Erythroblast (primary cell): ENCODE measurements around the gene CALN1.
A peak's percentile ranks its signal among the peaks of the same experiment; 100 is the strongest.
"Not testable (repeated sequence)": the region's sequence is repeated elsewhere in the genome, so short reads cannot be mapped to it uniquely, and the experiment has no call there.

ENCODE experiments used
- DNase-seq, 2 experiments: peaks; one replicate each; lab custom pipeline; 2025; lab: John Stamatoyannopoulos, UW
- GATA1 ChIP-seq: IDR thresholded peaks from 2 replicates; pipeline ENCODE4 v1.6.1; 2011; ENCODE audit warnings: low read depth, mild to moderate bottlenecking, control low read depth, low read length, moderate library complexity
- POLR2A ChIP-seq: IDR thresholded peaks from 2 replicates; pipeline ENCODE4 v1.6.1; 2011; ENCODE audit warnings: mild to moderate bottlenecking, low read length

The CALN1 gene

DNA sequence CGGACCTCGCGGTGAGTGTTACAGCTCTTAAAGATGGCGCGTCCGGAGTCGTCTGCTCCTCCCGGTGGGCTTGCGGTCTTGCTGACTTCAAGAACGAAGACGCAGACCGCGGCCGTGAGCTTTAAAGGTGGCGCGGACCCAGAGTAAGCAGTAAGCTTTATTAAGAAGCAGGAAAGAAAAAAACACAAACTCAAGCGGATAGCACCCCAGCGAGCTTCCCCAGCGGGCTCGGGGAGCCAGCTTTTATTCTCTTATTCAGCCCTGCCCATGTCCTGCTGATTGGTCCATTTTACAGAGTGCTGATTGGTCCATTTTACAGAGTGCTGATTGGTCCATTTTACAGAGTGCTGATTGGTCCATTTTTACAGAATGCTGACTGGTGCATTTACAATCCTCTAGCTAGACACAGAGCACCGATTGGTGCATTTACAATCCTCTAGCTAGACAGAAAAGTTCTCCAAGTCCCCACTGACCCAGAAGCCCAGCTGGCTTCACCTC, at the start of gene CALN1:
CALN1 (minus strand) TSS at position 218 of the 498 bp plus-strand sequence.
- not testable (repeated sequence) for DNase-seq

DNA sequence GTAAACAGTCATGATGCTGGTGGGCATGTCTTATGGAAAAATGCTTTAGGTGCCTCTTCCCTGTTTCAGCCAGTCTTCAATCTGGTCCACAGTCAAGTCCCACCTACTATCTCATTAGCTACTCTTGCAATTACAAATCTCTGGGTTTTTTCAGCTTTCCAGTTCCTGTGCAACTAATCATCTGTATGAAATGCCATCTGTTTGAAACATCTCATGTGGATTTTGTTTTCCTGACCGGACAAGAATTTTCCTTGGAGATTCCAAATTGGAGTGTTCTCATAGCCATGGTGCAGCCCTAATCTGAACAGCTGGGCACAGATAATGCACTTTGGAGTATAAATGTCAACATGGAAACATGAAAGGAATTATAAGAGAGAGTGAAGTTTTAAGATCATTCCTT, 41.3 kb upstream of the CALN1 start:
- no peak for DNase-seq
- TF ChIP-seq GATA1 (no peak), POLR2A (no peak)

DNA sequence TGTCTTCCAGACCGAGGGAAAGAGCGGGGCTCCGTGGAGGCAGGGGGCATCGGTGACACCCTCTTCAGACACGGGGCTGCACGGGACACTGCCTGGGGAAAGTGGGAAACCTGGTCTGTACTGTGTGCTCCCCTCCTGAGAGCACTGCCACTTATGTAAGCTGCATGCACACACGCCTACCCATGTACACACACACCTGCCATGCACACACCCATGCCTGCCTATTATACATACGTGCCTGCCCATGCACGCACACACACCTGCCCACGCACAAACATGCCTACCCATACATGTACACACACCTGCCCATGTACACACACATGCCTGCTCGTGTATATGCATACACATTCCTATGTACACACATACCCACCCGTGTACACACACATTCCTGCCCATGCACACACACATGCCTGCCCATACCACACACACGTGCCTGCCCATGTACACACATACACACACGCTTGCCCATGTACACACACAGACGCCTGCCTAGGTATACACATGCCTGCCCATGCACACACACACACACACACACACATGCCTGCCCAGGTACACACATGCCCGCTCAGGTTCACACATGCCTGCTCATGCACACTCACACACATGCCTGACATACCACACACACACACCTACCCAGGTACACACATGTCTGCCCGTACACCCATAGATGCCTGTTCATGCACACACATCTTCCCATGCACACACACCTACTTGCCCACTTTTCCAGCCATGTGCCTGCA, 35.5 kb upstream of the CALN1 start:
- DNase-seq: no peak
- TF ChIP-seq POLR2A (no peak), GATA1 (no peak)

DNA sequence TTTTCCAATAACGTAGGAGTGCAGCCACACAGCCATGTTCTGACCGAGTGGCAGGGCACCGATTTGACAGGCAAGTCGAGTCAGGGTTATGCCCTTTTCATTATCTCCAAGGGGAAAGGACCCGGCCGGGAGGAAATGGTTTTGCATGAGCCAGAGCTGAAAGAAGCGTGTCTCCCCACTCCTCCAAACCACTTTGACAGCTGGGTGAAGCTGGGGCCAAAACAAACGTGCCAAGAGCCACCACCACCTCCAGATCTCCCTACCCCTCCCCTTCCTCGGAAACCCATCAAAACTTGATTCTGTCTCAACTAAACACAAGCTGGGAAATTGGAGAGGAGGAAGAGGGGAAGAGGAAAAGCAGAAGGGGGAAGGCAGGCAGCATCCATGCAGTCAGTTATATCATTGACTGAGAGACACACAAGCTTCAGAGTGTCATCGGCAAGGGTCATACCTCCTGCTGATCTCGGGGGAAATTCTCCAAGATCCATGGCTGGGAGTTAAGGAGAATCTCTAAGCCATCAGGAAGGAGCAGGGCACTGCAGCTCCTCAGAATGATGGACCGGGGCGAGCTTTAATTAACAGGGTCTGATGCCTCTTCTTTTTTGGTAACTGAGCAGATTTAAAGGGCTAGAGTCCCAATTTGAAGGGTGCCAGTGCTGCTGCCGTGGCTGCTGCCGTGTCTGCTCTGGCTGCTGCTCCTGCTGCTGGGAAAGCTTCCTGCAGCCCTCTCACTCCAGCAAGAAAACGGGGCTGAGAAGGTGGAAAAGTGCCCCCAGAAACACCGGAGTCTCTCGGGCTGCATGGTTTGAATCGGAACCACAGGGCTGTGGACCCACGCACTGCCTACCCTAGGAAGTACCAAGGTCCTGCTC, 34.7 kb upstream of the CALN1 start:
- TF ChIP-seq POLR2A (no peak), GATA1 (no peak)
- DNase-seq: no peak

DNA sequence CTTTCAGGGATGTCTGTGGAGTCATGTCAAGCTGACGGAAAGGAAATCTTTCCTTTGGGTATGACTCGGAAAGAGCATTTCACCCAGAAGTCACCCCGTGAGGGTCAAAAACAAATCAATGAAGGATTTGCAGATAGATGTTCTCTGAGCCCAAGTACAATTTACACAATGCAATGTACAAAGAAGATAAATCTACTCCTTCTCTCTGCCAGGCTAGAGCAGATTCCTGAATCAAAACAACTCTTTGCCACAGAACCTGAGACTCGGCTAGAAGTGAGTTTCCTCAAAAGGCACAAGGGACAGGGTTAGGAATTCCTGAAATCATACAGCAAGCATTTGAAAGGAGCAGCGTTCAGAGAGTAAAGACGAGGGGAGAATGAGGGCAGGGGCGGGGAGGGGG, 34.0 kb upstream of the CALN1 start:
- TF ChIP-seq POLR2A (no peak), GATA1 (no peak)
- DNase-seq: no peak

DNA sequence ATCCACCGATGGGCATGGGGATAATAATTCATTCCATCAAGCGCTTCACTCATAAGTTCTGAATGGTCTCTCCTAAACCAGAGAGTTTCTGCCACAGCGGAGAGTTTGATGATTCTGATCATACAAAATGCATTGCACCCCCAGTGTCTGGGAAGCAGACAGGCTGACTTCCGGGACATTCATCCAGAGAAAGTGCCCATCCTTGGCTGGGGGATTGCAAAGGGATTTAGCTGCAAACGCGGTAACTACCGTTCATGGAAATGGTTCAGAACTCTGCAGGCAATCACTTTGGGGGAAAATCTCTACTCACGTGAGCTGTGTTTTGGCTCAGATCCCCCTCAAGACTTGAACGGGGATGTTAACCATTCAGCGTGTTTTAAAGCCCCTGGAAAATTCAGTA, 33.4 kb upstream of the CALN1 start:
- TF ChIP-seq GATA1: no peak
- no peak for TF ChIP-seq POLR2A
- no peak for DNase-seq

DNA sequence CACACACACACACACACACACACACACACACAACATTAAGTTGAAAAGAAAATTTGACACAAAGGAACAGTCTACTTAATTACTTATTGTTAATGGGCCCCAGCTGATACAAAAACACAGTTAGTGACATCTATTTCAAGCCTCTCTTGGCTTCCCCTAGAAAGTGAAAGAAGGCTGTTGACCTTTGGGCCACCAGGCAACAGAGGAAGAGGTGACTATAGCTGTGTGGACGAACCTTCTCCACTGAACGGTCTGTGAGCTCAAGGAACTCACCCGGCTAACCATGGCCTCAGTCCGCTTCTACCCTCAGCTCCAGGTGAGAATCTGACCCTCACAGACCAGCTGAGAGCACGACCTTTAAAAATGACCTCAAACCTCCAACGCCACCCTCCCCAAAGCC, 32.9 kb upstream of the CALN1 start:
- no peak for DNase-seq
- no peak for TF ChIP-seq POLR2A
- no peak for TF ChIP-seq GATA1

DNA sequence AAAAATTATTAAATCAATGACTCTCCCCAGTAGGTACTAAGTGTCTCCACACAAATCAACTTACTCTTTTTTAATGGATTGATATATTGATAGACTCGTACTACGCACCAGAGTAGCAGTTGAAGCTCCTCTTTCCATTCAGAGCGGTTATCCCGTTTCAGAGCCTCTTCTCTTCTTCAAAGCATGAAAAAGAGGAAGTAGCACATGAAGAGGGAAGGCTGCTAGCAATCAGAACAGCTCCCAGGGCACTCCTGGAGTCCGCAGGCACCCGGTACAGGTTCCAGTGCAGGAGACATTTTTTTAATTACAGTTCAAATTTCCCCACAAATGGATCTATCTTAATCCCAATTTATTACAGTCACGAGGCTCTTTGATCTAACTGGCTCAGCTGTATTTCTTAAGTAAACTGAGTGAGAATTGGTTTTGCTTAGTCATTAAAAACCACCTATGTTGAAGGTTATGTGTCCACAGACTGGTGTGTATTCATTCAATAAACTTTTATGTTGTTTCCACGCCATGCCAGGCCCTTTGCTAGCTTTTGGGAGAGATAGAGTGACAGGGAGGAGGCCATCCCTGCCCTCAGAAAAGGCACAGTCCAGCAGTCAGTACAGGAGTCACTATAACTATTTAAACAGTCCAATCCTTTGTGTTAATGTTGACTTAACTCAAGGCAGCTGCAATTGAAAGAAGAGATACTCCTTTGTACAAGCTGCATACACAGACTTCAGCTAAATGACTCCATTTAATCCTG, 32.1 kb upstream of the CALN1 start:
- no peak for DNase-seq
- TF ChIP-seq GATA1 (no peak), POLR2A (no peak)

DNA sequence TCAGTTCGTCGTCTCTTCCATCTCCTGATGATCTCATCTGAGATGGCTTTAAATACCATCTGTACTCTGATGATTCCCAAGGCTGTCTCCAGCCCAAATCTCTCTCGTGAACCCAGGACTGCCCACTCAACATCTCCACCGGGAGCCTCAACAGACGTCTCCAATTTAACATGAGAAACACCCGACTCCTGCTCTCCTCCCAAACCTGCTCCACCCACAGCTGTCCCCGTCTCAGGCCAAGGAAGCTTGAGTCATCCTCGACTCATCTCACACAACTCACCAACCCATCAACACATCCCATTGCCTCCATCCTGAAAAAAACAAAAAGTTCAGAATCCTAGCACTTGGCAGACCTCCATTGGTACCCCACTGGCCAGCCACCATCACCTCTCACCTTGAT, 29.7 kb upstream of the CALN1 start:
- TF ChIP-seq GATA1 (no peak), POLR2A (no peak)
- DNase-seq: no peak

DNA sequence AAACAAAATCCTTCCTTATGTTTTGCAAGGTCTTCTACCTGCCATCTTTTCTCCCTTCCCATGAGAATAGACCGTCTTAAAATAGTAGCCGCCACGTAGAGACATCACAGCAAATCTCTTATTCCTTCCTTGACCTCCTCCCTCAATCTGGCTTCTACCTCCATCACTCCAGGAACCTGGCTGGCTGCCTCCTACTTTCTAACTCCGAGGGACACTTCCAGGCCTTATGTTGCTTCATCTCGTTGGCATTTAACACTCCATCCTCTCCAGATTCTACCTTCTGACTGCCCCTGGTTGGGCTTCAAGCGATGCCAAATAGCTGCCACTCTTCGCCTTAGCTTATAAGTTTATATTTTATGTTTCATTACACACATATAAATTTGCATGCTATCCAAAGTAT, 26.4 kb upstream of the CALN1 start:
- DNase-seq: no peak
- TF ChIP-seq POLR2A: no peak
- TF ChIP-seq GATA1: no peak

DNA sequence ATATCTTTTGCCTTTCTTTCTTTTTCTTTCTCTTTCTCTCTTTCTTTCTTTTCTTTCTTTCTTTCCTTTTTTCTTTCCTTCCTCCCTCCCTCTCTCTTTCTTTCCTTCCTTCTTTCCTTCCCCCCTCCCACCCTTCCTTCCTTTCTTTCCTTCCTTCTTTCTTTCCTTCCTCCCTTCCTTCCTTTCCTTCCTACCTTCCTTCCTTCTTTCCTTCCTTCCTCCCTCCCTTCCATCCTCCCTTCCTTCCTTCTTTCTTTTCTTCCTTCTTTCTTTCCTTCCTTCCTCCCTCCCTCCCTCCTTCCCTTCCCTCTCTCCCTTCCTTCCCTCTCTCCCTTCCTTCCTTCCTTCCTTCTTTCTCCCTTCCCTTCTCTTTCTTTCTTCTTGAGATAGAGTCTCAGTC, 25.5 kb upstream of the CALN1 start:
- DNase-seq: no peak
- TF ChIP-seq GATA1 (no peak), POLR2A (no peak)

DNA sequence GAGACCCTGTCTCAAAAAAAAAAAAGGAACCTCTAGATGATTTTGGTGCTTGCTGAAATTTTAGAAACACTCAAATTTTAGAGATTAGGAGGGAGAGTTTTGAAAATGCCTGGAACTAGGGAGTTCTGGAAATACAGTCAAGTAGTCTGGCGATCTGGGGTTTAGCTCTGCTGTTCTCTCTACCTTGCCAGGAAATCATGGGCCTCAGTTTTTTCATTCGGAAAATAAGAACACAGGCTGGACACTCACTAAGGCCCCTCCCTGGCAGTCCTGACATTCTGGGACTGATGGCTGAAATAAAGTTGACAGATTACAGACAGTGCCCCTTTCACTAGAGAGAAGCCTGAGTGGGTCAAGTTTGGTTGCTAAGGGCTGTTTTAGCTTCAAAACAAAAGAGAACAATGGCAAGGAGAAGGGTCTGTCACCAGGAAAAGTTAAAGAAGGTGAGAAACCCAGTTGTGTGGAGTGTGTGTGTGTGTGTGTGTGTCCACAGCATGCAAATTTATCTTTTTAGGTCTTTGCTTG, 25.0 kb upstream of the CALN1 start:
- no peak for DNase-seq
- no peak for TF ChIP-seq GATA1
- TF ChIP-seq POLR2A: no peak

DNA sequence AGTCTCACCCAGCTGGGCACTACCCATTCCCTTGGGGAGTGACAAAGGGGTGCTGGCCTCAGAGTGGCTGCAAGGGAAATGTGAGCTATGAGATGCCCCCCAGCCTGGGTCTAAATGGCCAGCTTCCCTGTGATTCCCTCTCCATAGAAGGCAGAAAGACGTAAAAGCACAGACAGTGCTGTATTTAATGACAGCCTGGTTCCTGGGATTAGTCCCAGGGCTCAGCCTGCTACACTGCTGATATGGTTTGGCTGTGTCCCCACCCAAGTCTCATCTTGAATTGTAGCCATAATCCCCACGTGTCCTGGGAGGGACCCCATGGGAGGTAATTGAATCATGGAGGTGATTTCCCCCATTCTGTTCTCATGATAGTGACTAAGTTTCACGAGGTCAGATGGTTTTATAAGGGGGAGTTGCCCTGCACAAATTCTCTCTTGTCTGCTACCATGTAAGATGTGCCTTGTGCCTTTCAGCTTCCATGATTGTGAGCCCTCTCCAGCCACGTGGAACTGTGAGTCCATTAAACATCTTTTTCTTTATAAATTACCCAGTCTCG, 23.9 kb upstream of the CALN1 start:
- TF ChIP-seq GATA1: no peak
- TF ChIP-seq POLR2A: no peak
- DNase-seq: peak; percentile 6 to 13

DNA sequence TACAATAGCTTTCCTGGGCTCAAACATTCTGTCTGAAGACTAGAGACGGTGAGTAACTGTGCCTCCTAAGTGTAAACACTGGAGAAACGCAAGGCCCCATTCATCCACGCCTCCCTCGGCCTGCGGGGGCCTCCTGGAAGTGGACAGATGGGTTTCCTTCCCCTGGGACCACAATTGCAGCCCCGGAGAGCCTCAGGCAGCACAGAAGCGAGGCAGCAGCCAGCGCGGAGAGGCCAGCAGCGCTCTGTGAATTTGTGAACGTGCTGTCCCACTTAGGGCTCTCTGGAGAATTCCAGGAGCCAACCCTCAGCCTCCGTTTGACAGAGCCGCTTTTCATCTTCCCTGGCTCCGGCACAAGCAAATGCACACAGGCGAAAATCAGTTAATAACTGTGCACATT, 23.2 kb upstream of the CALN1 start:
- no peak for DNase-seq
- TF ChIP-seq POLR2A: no peak
- no peak for TF ChIP-seq GATA1

DNA sequence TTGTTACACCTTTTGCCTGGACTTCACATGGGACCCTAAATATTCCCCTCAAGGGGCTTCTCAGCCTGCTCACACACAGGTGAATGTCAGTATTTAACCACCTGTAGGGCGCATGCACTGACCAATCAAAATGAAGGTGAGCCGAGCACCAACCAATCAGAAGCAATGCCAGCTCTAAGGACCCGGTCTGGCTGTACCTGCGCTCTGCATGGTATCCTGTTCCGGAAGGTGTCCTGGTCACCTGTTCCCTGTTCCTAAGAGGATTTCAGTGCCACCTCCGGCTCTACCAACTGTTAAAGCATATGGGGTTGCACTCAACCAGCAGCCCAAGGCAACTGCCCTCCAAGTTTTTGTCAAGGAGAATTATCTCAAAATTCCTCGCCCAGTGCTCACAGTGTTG, 18.4 kb upstream of the CALN1 start:
- TF ChIP-seq GATA1 (no peak), POLR2A (no peak)
- no peak for DNase-seq
